RWPE2 (cell line): ENCODE results near the gene PRADC1.

Experiments
- ATAC-seq: fragments of 200-7000 bp; cut with Tn5 transposase; 3 replicates; pipeline ENCODE4 v1.9.1; 2021; ENCODE audit warnings: low read depth
- DNase-seq: peaks from one replicate; pipeline ENCODE4 v3.0.0-alpha.2; 2020; ENCODE audit warnings: low spot score
- H3K27ac ChIP-seq: fragments of 450-650 bp; 2 replicates; pipeline ENCODE4 v1.5.1; 2017; ENCODE audit warnings: mild to moderate bottlenecking; ENCODE audit not compliant: poor library complexity, severe bottlenecking
- H3K27me3 ChIP-seq: fragments of 250-450 bp; sonication (Bioruptor Pico); 2 replicates; pipeline ENCODE4 v1.5.1; 2021; ENCODE audit warnings: mild to moderate bottlenecking, moderate library complexity; ENCODE audit not compliant: insufficient read depth, poor library complexity, severe bottlenecking
- H3K36me3 ChIP-seq: fragments of 250-450 bp; sonication (Bioruptor Pico); 2 replicates; pipeline ENCODE4 v1.5.1; 2020; ENCODE audit warnings: low read depth, mild to moderate bottlenecking, moderate library complexity
- H3K4me1 ChIP-seq: fragments of 250-450 bp; sonication (Bioruptor Pico); 2 replicates; pipeline ENCODE4 v1.5.1; 2021; ENCODE audit warnings: mild to moderate bottlenecking, moderate library complexity; ENCODE audit not compliant: insufficient read depth, poor library complexity, severe bottlenecking
- H3K4me3 ChIP-seq: fragments of 250-450 bp; sonication (Bioruptor Pico); 2 replicates; pipeline ENCODE4 v1.5.1; 2021; ENCODE audit warnings: mild to moderate bottlenecking, moderate library complexity; ENCODE audit not compliant: severe bottlenecking
- H3K9me3 ChIP-seq: fragments of 250-450 bp; sonication (Bioruptor Pico); 2 replicates; pipeline ENCODE4 v1.5.1; 2021; ENCODE audit warnings: mild to moderate bottlenecking, moderate library complexity; ENCODE audit not compliant: severe bottlenecking
- TF ChIP-seq, protein P1 (sequence below): fragments of 450-650 bp; IDR thresholded peaks from one replicate; pipeline ENCODE4 v1.5.1; 2017; ENCODE audit warnings: mild to moderate bottlenecking, moderate library complexity; ENCODE audit not compliant: poor library complexity, severe bottlenecking

PRADC1 gene

DNA sequence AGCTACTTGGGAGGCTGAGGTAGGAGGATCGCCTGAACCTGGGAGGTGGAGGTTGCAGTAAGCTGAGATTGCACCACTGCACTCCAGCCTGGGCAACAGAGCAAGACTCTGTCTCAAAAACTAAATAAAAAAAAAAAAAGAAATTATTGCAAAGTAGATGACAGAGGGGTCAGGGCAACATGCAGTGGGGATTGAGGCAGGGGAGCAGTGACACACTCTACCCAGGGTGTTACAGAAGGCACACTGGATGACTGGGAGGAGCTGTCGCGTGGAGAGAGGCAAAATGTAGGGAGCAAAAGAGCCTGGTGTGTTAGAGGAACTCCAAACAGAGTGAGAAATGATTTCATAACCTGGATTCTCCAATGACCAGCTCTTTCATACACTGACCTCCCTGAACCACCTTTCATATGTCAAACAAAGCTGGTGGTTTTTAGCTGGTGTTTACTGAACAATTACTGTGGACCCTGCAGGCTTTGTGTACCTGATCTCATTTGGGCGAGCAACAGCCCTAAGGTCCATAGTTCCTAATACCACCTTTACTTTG, 29.1 kb upstream of the PRADC1 start:
- TF ChIP-seq, protein P1, sequence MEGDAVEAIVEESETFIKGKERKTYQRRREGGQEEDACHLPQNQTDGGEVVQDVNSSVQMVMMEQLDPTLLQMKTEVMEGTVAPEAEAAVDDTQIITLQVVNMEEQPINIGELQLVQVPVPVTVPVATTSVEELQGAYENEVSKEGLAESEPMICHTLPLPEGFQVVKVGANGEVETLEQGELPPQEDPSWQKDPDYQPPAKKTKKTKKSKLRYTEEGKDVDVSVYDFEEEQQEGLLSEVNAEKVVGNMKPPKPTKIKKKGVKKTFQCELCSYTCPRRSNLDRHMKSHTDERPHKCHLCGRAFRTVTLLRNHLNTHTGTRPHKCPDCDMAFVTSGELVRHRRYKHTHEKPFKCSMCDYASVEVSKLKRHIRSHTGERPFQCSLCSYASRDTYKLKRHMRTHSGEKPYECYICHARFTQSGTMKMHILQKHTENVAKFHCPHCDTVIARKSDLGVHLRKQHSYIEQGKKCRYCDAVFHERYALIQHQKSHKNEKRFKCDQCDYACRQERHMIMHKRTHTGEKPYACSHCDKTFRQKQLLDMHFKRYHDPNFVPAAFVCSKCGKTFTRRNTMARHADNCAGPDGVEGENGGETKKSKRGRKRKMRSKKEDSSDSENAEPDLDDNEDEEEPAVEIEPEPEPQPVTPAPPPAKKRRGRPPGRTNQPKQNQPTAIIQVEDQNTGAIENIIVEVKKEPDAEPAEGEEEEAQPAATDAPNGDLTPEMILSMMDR = no peak
- no peaks in the 10 kb centered on the region for H3K4me1 ChIP-seq
- no peaks in the 10 kb centered on the region for H3K36me3 ChIP-seq
- ATAC-seq = no peak
- no peak overlapping the region for H3K27ac ChIP-seq
- H3K9me3 ChIP-seq = no peaks in the 10 kb centered on the region
- DNase-seq = no peak
- H3K27me3 ChIP-seq = no peaks in the 10 kb centered on the region
- no peak overlapping the region for H3K4me3 ChIP-seq

DNA sequence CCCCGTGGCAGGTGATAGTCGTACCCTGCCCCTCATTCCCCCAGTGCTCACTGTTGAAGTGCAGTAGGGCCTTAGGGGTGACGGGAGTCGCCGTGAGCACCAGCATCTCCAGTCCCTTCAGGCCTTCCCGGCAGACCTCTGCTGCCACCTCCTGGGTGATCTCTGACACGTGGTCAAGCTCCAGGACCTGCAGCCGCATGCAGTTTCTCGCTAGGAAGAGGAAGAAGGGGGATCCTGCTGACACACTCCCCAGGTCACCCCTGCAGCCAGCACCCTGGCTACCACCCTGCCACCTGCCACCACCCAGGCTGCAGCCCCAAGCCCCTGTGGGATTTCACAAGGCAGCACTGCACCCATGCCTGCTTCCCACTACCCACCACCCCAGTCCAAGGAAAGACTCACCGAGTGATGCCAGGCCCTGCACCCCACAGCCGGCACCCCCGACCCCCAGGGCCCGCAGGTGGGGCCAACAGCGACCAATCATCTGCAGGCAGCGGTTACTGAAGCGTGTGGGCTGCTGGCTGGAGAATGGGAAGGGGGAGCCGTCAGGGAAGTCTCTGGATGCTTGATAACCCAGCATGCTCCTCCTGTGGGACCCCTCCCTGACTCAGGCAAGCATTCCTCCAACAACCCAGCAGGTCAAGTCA, 27.4 kb upstream of the PRADC1 start:
- Histone ChIP-seq H3K4me1 (peaks cover 2% of the 10 kb centered on the region), H3K27ac (no peak overlapping the region), H3K36me3 (no peaks in the 10 kb centered on the region), H3K9me3 (no peaks in the 10 kb centered on the region), H3K27me3 (no peaks in the 10 kb centered on the region), H3K4me3 (no peak overlapping the region)
- TF ChIP-seq, protein P1 = peak; percentile 56
- no peak for DNase-seq
- peak; percentile 56 for ATAC-seq

DNA sequence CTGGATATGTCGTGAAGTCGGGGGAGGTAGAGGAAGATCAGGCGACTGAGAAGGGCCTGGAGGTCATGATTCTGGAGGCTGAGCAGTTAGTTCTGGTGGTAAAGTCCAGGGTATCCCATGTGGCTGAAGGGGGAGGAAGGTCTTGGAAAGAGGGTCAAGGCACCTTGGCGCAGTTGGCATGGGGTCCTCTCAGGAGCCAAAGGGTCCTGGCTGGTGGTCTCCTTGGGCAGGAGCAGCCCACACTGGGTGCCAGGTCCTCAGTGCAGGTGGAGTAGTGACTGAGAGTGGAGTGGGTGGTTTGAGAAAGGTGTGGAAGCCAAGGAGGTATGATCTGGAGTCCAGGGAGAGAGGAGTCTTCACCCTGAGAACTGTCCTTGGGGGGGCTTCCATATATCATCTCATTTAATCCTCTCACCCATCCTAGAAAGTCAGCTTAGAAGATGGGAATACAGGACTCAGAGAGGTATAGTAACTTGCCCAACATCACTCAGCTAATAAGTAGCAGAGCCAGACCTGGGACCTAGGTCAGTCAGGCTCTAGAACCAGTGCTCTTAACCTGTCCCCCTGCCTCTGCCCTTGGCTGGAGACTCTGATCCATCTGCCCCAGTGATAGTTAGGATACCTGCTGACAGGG, 26.8 kb upstream of the PRADC1 start:
- Histone ChIP-seq H3K9me3 (no peaks in the 10 kb centered on the region), H3K4me3 (no peak overlapping the region), H3K27ac (no peak overlapping the region), H3K4me1 (peaks cover 7% of the 10 kb centered on the region), H3K27me3 (no peaks in the 10 kb centered on the region), H3K36me3 (no peaks in the 10 kb centered on the region)
- TF ChIP-seq, protein P1 = no peak
- DNase-seq (no peak), ATAC-seq (no peak)

DNA sequence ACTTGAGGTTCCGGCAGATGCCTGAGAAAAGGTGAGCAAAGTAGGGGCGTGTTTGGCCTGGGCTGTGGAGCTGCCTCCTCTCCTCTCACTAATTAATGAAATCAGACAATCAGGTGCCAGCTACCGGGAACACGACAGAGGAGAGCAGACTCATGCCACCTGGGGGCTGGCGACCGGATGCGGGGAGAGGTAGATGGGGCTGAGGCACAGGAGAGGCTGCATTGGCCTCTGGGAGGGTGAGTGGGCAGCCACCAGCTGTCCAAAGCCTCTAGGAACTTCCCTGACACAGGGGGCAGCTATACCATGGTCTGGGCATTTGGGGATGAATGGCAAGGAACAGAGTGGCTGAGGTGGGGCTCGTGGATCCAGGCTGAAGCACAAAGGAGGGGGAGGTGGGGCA, 26.2 kb upstream of the PRADC1 start:
- ATAC-seq = no peak
- peaks cover 2% of the 10 kb centered on the region for H3K36me3 ChIP-seq
- TF ChIP-seq, protein P1 = no peak

DNA sequence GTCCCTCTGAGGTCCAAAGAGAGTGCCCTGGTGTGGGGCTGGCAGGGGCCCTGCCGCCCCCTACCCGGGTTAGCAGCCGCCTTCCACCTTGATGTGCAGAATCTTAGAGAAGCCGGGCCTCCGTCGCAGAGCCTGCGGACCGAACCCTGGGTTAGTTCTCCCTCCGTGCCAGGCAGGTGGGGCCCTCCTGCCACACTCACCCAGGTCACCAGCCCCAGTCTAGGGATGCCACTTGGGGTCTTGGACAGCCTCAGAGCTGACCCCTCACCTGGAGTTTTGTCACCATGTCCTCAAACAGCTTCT, 25.8 kb upstream of the PRADC1 start:
- no peak for DNase-seq

More for the DNA sequence above, 26.2 kb upstream of the PRADC1 start:
- Histone ChIP-seq H3K9me3 (no peaks in the 10 kb centered on the region), H3K4me1 (peaks cover 9% of the 10 kb centered on the region), H3K27me3 (no peaks in the 10 kb centered on the region), H3K27ac (no peak overlapping the region), H3K4me3 (no peak overlapping the region)
- no peak for DNase-seq

More for the DNA sequence above, 25.8 kb upstream of the PRADC1 start:
- no peak overlapping the region for H3K4me3 ChIP-seq
- H3K9me3 ChIP-seq = no peaks in the 10 kb centered on the region
- peaks cover 6% of the 10 kb centered on the region for H3K36me3 ChIP-seq
- H3K27ac ChIP-seq = no peak overlapping the region
- peaks cover 10% of the 10 kb centered on the region for H3K4me1 ChIP-seq
- TF ChIP-seq, protein P1 = no peak
- no peak for ATAC-seq
- no peaks in the 10 kb centered on the region for H3K27me3 ChIP-seq
